Neural cell (in vitro differentiated cells): ENCODE measurements around the gene DOCK2. TPM values are rescaled to one million over a fixed set of nuclear protein-coding genes. Genes with fewer than 3 reads are reported as not detected.

Experiments
- H2AFZ ChIP-seq: fragments of 200-600, 300-800 bp; sonication (generic), shearing (Covaris generic); 2 replicates; pipeline ENCODE4 v1.6.0; 2014; ENCODE audit warnings: low read depth, mild to moderate bottlenecking, antibody characterized with exemption, low read length, moderate library complexity
- H3F3A ChIP-seq: fragments of 200-600 bp; shearing (Covaris generic); 2 replicates; pipeline ENCODE4 v1.6.1; 2016; ENCODE audit warnings: mild to moderate bottlenecking, moderate library complexity, mixed read lengths, antibody characterized with exemption, low read length; ENCODE audit not compliant: insufficient read depth, poor library complexity, severe bottlenecking
- H3K27ac ChIP-seq: fragments of 200-600, 300-800 bp; sonication (generic), shearing (Covaris generic); 2 replicates; pipeline ENCODE4 v1.5.1; 2014; ENCODE audit warnings: mild to moderate bottlenecking, low read length, moderate library complexity
- H3K27me3 ChIP-seq: fragments of 300-800, 200-600 bp; sonication (generic), shearing (Covaris generic); 2 replicates; pipeline ENCODE4 v1.6.0; 2014; ENCODE audit warnings: mild to moderate bottlenecking, low read depth, low read length, moderate library complexity; ENCODE audit not compliant: insufficient read depth
- H3K36me3 ChIP-seq: fragments of 300-800, 200-600 bp; sonication (generic), shearing (Covaris generic); 2 replicates; pipeline ENCODE4 v1.5.1; 2014; ENCODE audit warnings: mild to moderate bottlenecking, antibody characterized with exemption, low read length, moderate library complexity; ENCODE audit not compliant: insufficient read depth
- H3K4me2 ChIP-seq: fragments of 300-800, 200-600 bp; sonication (generic), shearing (Covaris generic); 2 replicates; pipeline ENCODE4 v1.6.0; 2014; ENCODE audit warnings: mild to moderate bottlenecking, low read length
- H3K4me3 ChIP-seq: fragments of 300-800, 200-600 bp; sonication (generic), shearing (Covaris generic); 2 replicates; pipeline ENCODE4 v1.5.1; 2014; ENCODE audit warnings: mild to moderate bottlenecking, low read length, moderate library complexity
- H3K79me2 ChIP-seq: fragments of 200-600 bp; shearing (Covaris generic); replicated peaks from 2 replicates; pipeline ENCODE4 v1.6.0; 2014; ENCODE audit warnings: mild to moderate bottlenecking, low read length, moderate library complexity; ENCODE audit not compliant: insufficient read depth
- H3K9ac ChIP-seq: fragments of 300-800, 200-600 bp; sonication (generic), shearing (Covaris generic); 2 replicates; pipeline ENCODE4 v1.6.1; 2016; ENCODE audit warnings: mild to moderate bottlenecking, low read length, mixed read lengths
- H3K9me2 ChIP-seq: fragments of 200-600 bp; shearing (Covaris generic); 2 replicates; pipeline ENCODE4 v1.6.1; 2016; ENCODE audit warnings: mild to moderate bottlenecking, low read length, mixed read lengths; ENCODE audit not compliant: insufficient read depth
- H3K9me3 ChIP-seq: fragments of 200-600, 300-800 bp; sonication (generic), shearing (Covaris generic); 2 replicates; pipeline ENCODE4 v1.6.1; 2016; ENCODE audit warnings: mild to moderate bottlenecking, mixed run types, low read length, moderate library complexity, mixed read lengths
- H4K20me1 ChIP-seq: fragments of 200-600 bp; shearing (Covaris generic); 2 replicates; pipeline ENCODE4 v1.6.1; 2016; ENCODE audit warnings: mild to moderate bottlenecking, mixed run types; ENCODE audit not compliant: insufficient read depth
- CTCF ChIP-seq: fragments of 450-650 bp; IDR thresholded peaks from 2 replicates; pipeline ENCODE4 v1.5.1; 2014; ENCODE audit warnings: antibody characterized with exemption, mild to moderate bottlenecking, moderate library complexity; ENCODE audit not compliant: poor library complexity, severe bottlenecking
- EP300 ChIP-seq: fragments of 450-650 bp; conservative IDR thresholded peaks from 2 replicates; pipeline ENCODE4 v1.6.1; 2014; ENCODE audit warnings: antibody characterized with exemption, mild to moderate bottlenecking, moderate library complexity; ENCODE audit not compliant: poor library complexity, severe bottlenecking
- EZH2 ChIP-seq: fragments of 200-600, 300-800 bp; shearing (Covaris generic), sonication (generic); IDR thresholded peaks from 2 replicates; pipeline ENCODE4 v1.6.1; 2014; ENCODE audit warnings: antibody characterized with exemption, low read length, borderline replicate concordance, mild to moderate bottlenecking; ENCODE audit not compliant: insufficient read depth, poor library complexity, severe bottlenecking
- MXI1 ChIP-seq: fragments of 450-650 bp; conservative IDR thresholded peaks from 2 replicates; pipeline ENCODE4 v1.6.1; 2014; ENCODE audit warnings: antibody characterized with exemption, mild to moderate bottlenecking; ENCODE audit not compliant: poor library complexity, severe bottlenecking
- POLR2AphosphoS5 ChIP-seq: IDR thresholded peaks from 2 replicates; pipeline ENCODE4 v1.6.1; 2012
- RAD21 ChIP-seq: fragments of 450-650 bp; conservative IDR thresholded peaks from 2 replicates; pipeline ENCODE4 v1.6.1; 2014; ENCODE audit warnings: antibody characterized with exemption, mild to moderate bottlenecking, moderate library complexity
- REST ChIP-seq: IDR thresholded peaks from 2 replicates; pipeline ENCODE4 v1.6.1; 2012; ENCODE audit warnings: borderline replicate concordance
- SMC3 ChIP-seq: fragments of 450-650 bp; conservative IDR thresholded peaks from 2 replicates; pipeline ENCODE4 v1.6.1; 2014; ENCODE audit warnings: antibody characterized with exemption, mild to moderate bottlenecking, moderate library complexity; ENCODE audit not compliant: poor library complexity
- TAF1 ChIP-seq: IDR thresholded peaks from 2 replicates; pipeline ENCODE4 v1.6.1; 2012; ENCODE audit warnings: low read depth
- polyA plus RNA-seq: library from polyadenylated mRNA; depleted of rRNA; stranded (reverse); fragments of >200 nt; gene quantifications from 2 replicates; pipeline ENCODE4 v1.2.3, GENCODE V29; 2014

DOCK2 gene
- polyA plus RNA-seq, 1 donor from 2014 or later = 0.15 TPM

GRCh38 chr5:169711551-169712225, 74.6 kb downstream of the DOCK2 start:
- no peak overlapping the region for H2AFZ ChIP-seq
- no peaks in the 10 kb centered on the region for H3K36me3 ChIP-seq
- no peaks in the 10 kb centered on the region for H3K9me3 ChIP-seq
- H3K27me3 ChIP-seq = no peaks in the 10 kb centered on the region
- no peaks in the 10 kb centered on the region for H3K9me2 ChIP-seq
- TF ChIP-seq POLR2AphosphoS5 (no peak), EZH2 (no peak), RAD21 (no peak), EP300 (no peak), TAF1 (no peak), SMC3 (no peak), MXI1 (no peak), CTCF (no peak), REST (no peak)
- no peak overlapping the region for H3K27ac ChIP-seq
- no peak overlapping the region for H3K4me2 ChIP-seq
- no peak overlapping the region for H3K4me3 ChIP-seq
- no peaks in the 10 kb centered on the region for H3K79me2 ChIP-seq
- no peaks in the 10 kb centered on the region for H3F3A ChIP-seq
- H4K20me1 ChIP-seq = no peaks in the 10 kb centered on the region
- no peak overlapping the region for H3K9ac ChIP-seq

- TF ChIP-seq RAD21 (no peak), REST (no peak), SMC3 (no peak)
- no peak overlapping the region for H3K27ac ChIP-seq
- H3K4me2 ChIP-seq = no peak overlapping the region
- H3K27me3 ChIP-seq = no peaks in the 10 kb centered on the region
- H3K9ac ChIP-seq = no peak overlapping the region
- H3K36me3 ChIP-seq = no peaks in the 10 kb centered on the region
- no peaks in the 10 kb centered on the region for H3K79me2 ChIP-seq
- no peaks in the 10 kb centered on the region for H3K9me3 ChIP-seq
- no peak overlapping the region for H2AFZ ChIP-seq
- no peaks in the 10 kb centered on the region for H4K20me1 ChIP-seq
- H3F3A ChIP-seq = no peaks in the 10 kb centered on the region
- H3K4me3 ChIP-seq = no peak overlapping the region
- H3K9me2 ChIP-seq = no peaks in the 10 kb centered on the region
These were observed 75.4 kb downstream of the DOCK2 start for GRCh38 chr5:169712428-169712827.
